ENCODE measurements around the gene CNDP2. TPM values are rescaled to one million over a fixed set of nuclear protein-coding genes. Genes with fewer than 3 reads are reported as not detected.

The CNDP2 gene
- total RNA-seq, 1 donor from 2014 or later: 124 TPM

GRCh38 chr18:74573053-74573452 is 76.9 kb downstream of the CNDP2 start:
- DNase-seq: no peak

Other genes with a start within 250 kb of the CNDP2 start
- 58.3 and 86.8 TPM in 2 replicates for gene CYB5A, start 204.4 kb upstream of the CNDP2 start, total RNA-seq
- not detected in 2 replicates for gene C18orf63, start 180.5 kb upstream of the CNDP2 start, total RNA-seq
- not detected in 2 replicates for gene DIPK1C, start 39.1 kb upstream of the CNDP2 start, total RNA-seq
- gene CNDP1, start 38.1 kb downstream of the CNDP2 start, total RNA-seq: not detected in 2 replicates
- gene ZNF407, start 101.5 kb downstream of the CNDP2 start, total RNA-seq: 22.8 and 24.0 TPM in 2 replicates

Measured in dermis blood vessel endothelial cell (primary cell).